Liver (tissue), 9 donors: ENCODE measurements around the gene FASTK. TPM values are rescaled to one million over a fixed set of nuclear protein-coding genes. Genes with fewer than 3 reads are reported as not detected.

Source experiments
- DNase-seq: peaks from one replicate; pipeline ENCODE4 v3.0.0-alpha.2; 2017; ENCODE audit warnings: low spot score
- H3K27ac ChIP-seq, 2 donors: one replicate each; pipeline ENCODE4 v1.7.0; 2013; ENCODE audit warnings: inconsistent platforms in 2 of 2, low read length in 2 of 2, control low read depth in 1 of 2, low read depth in 1 of 2, mild to moderate bottlenecking in 1 of 2
- H3K27me3 ChIP-seq, 4 donors: one replicate each; pipeline versions ENCODE4 v1.6.1 to v1.7.0; 2013; ENCODE audit warnings: low read length in 3 of 4, inconsistent platforms in 1 of 4, mild to moderate bottlenecking in 1 of 4, moderate library complexity in 1 of 4; ENCODE audit not compliant: control insufficient read depth in 4 of 4, insufficient read depth in 4 of 4
- H3K36me3 ChIP-seq, 4 donors: one replicate each; pipeline versions ENCODE4 v1.6.1 to v1.7.0; 2013; ENCODE audit warnings: low read length in 3 of 4, mild to moderate bottlenecking in 3 of 4, low read depth in 1 of 4, moderate library complexity in 1 of 4; ENCODE audit not compliant: control insufficient read depth in 4 of 4, insufficient read depth in 3 of 4
- H3K4me1 ChIP-seq, 4 donors: one replicate each; pipeline versions ENCODE4 v1.6.1 to v1.7.0; 2013; ENCODE audit warnings: low read length in 3 of 4, mild to moderate bottlenecking in 3 of 4, moderate library complexity in 1 of 4; ENCODE audit not compliant: control insufficient read depth in 4 of 4, insufficient read depth in 4 of 4
- H3K4me3 ChIP-seq, 3 donors: one replicate each; pipeline versions ENCODE4 v1.6.1 to v1.7.0; 2013; ENCODE audit warnings: low read length in 3 of 3, control low read depth in 1 of 3, low read depth in 1 of 3, mild to moderate bottlenecking in 1 of 3
- H3K9ac ChIP-seq, 2 donors: one replicate each; pipeline ENCODE4 v1.7.0; 2013; ENCODE audit warnings: low read length in 2 of 2, mild to moderate bottlenecking in 2 of 2, moderate library complexity in 2 of 2, control low read depth in 1 of 2, low read depth in 1 of 2
- H3K9me3 ChIP-seq, 4 donors: one replicate each; pipeline versions ENCODE4 v1.6.1 to v1.7.0; 2013; ENCODE audit warnings: low read length in 3 of 4; ENCODE audit not compliant: control insufficient read depth in 4 of 4
- ATF3 ChIP-seq: IDR thresholded peaks from 2 replicates; pipeline ENCODE4 v1.6.1; 2016; ENCODE audit warnings: antibody characterized with exemption
- EGR1 ChIP-seq, 2 donors: IDR thresholded peaks; 2 replicates each; pipeline ENCODE4 v1.6.1; 2016 to 2018; ENCODE audit warnings: antibody characterized with exemption in 2 of 2, low read depth in 2 of 2
- FOXA1 ChIP-seq: IDR thresholded peaks from 2 replicates; pipeline ENCODE4 v1.6.1; 2016; ENCODE audit warnings: antibody characterized with exemption
- FOXA2 ChIP-seq: IDR thresholded peaks from 2 replicates; pipeline ENCODE4 v1.6.1; 2016; ENCODE audit warnings: antibody characterized with exemption
- GABPA ChIP-seq, 2 donors: IDR thresholded peaks in 1 of 2; conservative IDR thresholded peaks in 1 of 2; 2 replicates each; pipeline ENCODE4 v1.6.1; 2016; ENCODE audit warnings: antibody characterized with exemption in 2 of 2, mild to moderate bottlenecking in 1 of 2, moderate library complexity in 1 of 2
- HNF4A ChIP-seq, 2 donors: conservative IDR thresholded peaks; 2 replicates each; pipeline ENCODE4 v1.6.1; 2016; ENCODE audit warnings: antibody characterized with exemption in 2 of 2, mild to moderate bottlenecking in 2 of 2
- HNF4G ChIP-seq: IDR thresholded peaks from 2 replicates; pipeline ENCODE4 v1.6.1; 2016; ENCODE audit warnings: antibody characterized with exemption
- MAX ChIP-seq: IDR thresholded peaks from 2 replicates; pipeline ENCODE4 v1.6.1; 2016; ENCODE audit warnings: antibody characterized with exemption
- RAD21 ChIP-seq, 2 donors: IDR thresholded peaks; 2 replicates each; pipeline ENCODE4 v1.6.1; 2016; ENCODE audit warnings: antibody characterized with exemption in 2 of 2, mild to moderate bottlenecking in 2 of 2
- RXRA ChIP-seq, 2 donors: IDR thresholded peaks; 2 replicates each; pipeline ENCODE4 v1.6.1; 2017 to 2018; ENCODE audit warnings: antibody characterized with exemption in 2 of 2, mild to moderate bottlenecking in 1 of 2
- SP1 ChIP-seq: IDR thresholded peaks from 2 replicates; pipeline ENCODE4 v1.6.1; 2018; ENCODE audit warnings: antibody characterized with exemption, mild to moderate bottlenecking
- TAF1 ChIP-seq: conservative IDR thresholded peaks from 2 replicates; pipeline ENCODE4 v1.6.1; 2016; ENCODE audit warnings: antibody characterized with exemption, mild to moderate bottlenecking
- WGBS: extraction: QIAGEN DNeasy Blood & Tissue Kit; methylation state at CpG from one replicate; pipeline ENCODE4 v1.1.7; 2013; 5-methylcytosine and 5-hydroxymethylcytosine counted together
- polyA plus RNA-seq, 2 donors: library from polyadenylated mRNA; stranded (reverse) in 1 of 2; unstranded in 1 of 2; fragments of 200-250 nt in 1 of 2; fragments of >200 nt in 1 of 2; fragmentation: Nextera tagmentation in 1 of 2; extraction: Ambion mirVana in 1 of 2; gene quantifications; one replicate each; pipeline versions ENCODE4 v1.2.1 to v1.2.3, GENCODE V29; 2013 to 2015
- total RNA-seq, 2 donors: library from RNA; depleted of rRNA; stranded (reverse); fragments of >200 nt; gene quantifications; one replicate each; pipeline ENCODE4 v1.2.3, GENCODE V29; 2014
- TF ChIP-seq, protein P1 (sequence below): IDR thresholded peaks from 2 replicates; pipeline ENCODE4 v1.6.1; 2016; ENCODE audit warnings: antibody characterized with exemption, mild to moderate bottlenecking
- TF ChIP-seq, protein P2 (sequence below): IDR thresholded peaks from 2 replicates; pipeline ENCODE4 v1.6.1; 2016; ENCODE audit warnings: antibody characterized with exemption
- donor health status: healthy.
- donor health status: healthy.
- donor health status: healthy.
- donor health status: healthy.
- donor health status: healthy.

The FASTK gene
- total and polyA plus RNA-seq, 4 donors, result 31.1 to 62.8 (median 43.7) TPM

- Histone ChIP-seq H3K4me3 (peak overlapping the region; percentile 89 to 98 (median 97)), H3K9me3 (no peaks in the 10 kb centered on the region), H3K4me1 (peaks cover 17 to 48% (median 35%) of the 10 kb centered on the region in 4 donors), H3K36me3 (peaks cover 7 to 16% (median 13%) of the 10 kb centered on the region in 4 donors), H3K27ac (peak overlapping the region; percentile 85 to 94), H3K9ac (peak overlapping the region in 1 of 2 donors; percentile 92), H3K27me3 (no peaks in the 10 kb centered on the region)
- TF ChIP-seq SP1 (no peak), RXRA (IDR thresholded peaks at IDR 0.05) (peak in 1 of 2 donors; percentile 47)
- DNase-seq, result peak; percentile 60
- 1% methylated on average over 31 of the region's 31 CpGs for WGBS
These were observed 515 bp downstream of the FASTK start for GRCh38 chr7:151080067-151080521.

GRCh38 chr7:151079199-151079910, 1.3 kb downstream of the FASTK start:
- Histone ChIP-seq H3K27me3 (no peaks in the 10 kb centered on the region), H3K4me1 (peaks cover 17 to 46% (median 33%) of the 10 kb centered on the region in 4 donors), H3K4me3 (peak overlapping the region; percentile 89 to 98 (median 97)), H3K36me3 (peaks cover 14 to 24% (median 17%) of the 10 kb centered on the region in 4 donors), H3K9me3 (no peaks in the 10 kb centered on the region), H3K27ac (no peak overlapping the region), H3K9ac (no peak overlapping the region)
- no peak for DNase-seq
- 85% methylated on average over 27 of the region's 27 CpGs for WGBS
- TF ChIP-seq, protein P1, sequence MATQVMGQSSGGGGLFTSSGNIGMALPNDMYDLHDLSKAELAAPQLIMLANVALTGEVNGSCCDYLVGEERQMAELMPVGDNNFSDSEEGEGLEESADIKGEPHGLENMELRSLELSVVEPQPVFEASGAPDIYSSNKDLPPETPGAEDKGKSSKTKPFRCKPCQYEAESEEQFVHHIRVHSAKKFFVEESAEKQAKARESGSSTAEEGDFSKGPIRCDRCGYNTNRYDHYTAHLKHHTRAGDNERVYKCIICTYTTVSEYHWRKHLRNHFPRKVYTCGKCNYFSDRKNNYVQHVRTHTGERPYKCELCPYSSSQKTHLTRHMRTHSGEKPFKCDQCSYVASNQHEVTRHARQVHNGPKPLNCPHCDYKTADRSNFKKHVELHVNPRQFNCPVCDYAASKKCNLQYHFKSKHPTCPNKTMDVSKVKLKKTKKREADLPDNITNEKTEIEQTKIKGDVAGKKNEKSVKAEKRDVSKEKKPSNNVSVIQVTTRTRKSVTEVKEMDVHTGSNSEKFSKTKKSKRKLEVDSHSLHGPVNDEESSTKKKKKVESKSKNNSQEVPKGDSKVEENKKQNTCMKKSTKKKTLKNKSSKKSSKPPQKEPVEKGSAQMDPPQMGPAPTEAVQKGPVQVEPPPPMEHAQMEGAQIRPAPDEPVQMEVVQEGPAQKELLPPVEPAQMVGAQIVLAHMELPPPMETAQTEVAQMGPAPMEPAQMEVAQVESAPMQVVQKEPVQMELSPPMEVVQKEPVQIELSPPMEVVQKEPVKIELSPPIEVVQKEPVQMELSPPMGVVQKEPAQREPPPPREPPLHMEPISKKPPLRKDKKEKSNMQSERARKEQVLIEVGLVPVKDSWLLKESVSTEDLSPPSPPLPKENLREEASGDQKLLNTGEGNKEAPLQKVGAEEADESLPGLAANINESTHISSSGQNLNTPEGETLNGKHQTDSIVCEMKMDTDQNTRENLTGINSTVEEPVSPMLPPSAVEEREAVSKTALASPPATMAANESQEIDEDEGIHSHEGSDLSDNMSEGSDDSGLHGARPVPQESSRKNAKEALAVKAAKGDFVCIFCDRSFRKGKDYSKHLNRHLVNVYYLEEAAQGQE, result no peak
- no peak for TF ChIP-seq FOXA2
- TF ChIP-seq MAX, result no peak
- no peak for TF ChIP-seq FOXA1
- TF ChIP-seq TAF1, result no peak
- TF ChIP-seq RAD21 (IDR thresholded peaks at IDR 0.05), result no peak

GRCh38 chr7:151078233-151079040, 2.2 kb downstream of the FASTK start:
- WGBS, result 67% methylated on average over 22 of the region's 22 CpGs
- H3K4me3 ChIP-seq, result no peak overlapping the region
- H3K27me3 ChIP-seq, result no peaks in the 10 kb centered on the region
- TF ChIP-seq RAD21 (IDR thresholded peaks at IDR 0.05), result no peak
- TF ChIP-seq ATF3, result no peak
- no peak for TF ChIP-seq HNF4A (conservative IDR thresholded peaks at IDR 0.05)
- no peak for TF ChIP-seq HNF4G
- TF ChIP-seq MAX, result no peak
- no peak for TF ChIP-seq EGR1 (IDR thresholded peaks at IDR 0.05; ENCODE audit: low read depth in 2 of 2)
- no peak for TF ChIP-seq GABPA (IDR thresholded peaks at IDR 0.05 in 1 of 2, conservative IDR thresholded peaks at IDR 0.05 in 1 of 2)
- TF ChIP-seq, protein P2, sequence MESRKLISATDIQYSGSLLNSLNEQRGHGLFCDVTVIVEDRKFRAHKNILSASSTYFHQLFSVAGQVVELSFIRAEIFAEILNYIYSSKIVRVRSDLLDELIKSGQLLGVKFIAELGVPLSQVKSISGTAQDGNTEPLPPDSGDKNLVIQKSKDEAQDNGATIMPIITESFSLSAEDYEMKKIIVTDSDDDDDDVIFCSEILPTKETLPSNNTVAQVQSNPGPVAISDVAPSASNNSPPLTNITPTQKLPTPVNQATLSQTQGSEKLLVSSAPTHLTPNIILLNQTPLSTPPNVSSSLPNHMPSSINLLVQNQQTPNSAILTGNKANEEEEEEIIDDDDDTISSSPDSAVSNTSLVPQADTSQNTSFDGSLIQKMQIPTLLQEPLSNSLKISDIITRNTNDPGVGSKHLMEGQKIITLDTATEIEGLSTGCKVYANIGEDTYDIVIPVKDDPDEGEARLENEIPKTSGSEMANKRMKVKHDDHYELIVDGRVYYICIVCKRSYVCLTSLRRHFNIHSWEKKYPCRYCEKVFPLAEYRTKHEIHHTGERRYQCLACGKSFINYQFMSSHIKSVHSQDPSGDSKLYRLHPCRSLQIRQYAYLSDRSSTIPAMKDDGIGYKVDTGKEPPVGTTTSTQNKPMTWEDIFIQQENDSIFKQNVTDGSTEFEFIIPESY, result no peak
- peaks cover 21 to 33% (median 23%) of the 10 kb centered on the region in 4 donors for H3K36me3 ChIP-seq
- no peak overlapping the region for H3K27ac ChIP-seq
- H3K4me1 ChIP-seq, result peaks cover 13 to 40% (median 28%) of the 10 kb centered on the region in 4 donors
- no peak for DNase-seq
- no peak overlapping the region for H3K9ac ChIP-seq
- H3K9me3 ChIP-seq, result no peaks in the 10 kb centered on the region
